Lower lobe of right lung (tissue), 2 donors: Measurements from ENCODE around the gene TOM1L2. TPM values are rescaled to one million over a fixed set of nuclear protein-coding genes. Genes with fewer than 3 reads are reported as not detected.

Experiments
- ATAC-seq, 2 donors: fragments of 200-7000 bp; cut with Tn5 transposase; one replicate each; pipeline ENCODE4 v1.9.1; 2020 to 2022; ENCODE audit warnings: mild to moderate bottlenecking in 2 of 2, moderate library complexity in 2 of 2
- DNase-seq: peaks from one replicate; pipeline ENCODE4 v3.0.0-alpha.2; 2020
- H3K27ac ChIP-seq: fragments of 200-600 bp; one replicate; pipeline ENCODE4 v1.8.0; 2022
- H3K27me3 ChIP-seq: fragments of 200-600 bp; one replicate; pipeline ENCODE4 v1.8.0; 2022; ENCODE audit warnings: low read depth
- H3K36me3 ChIP-seq: fragments of 200-600 bp; one replicate; pipeline ENCODE4 v1.8.0; 2022; ENCODE audit warnings: mild to moderate bottlenecking
- H3K4me1 ChIP-seq: fragments of 200-600 bp; one replicate; pipeline ENCODE4 v1.8.0; 2022
- H3K4me3 ChIP-seq: fragments of 200-600 bp; one replicate; pipeline ENCODE4 v1.8.0; 2022; ENCODE audit warnings: mild to moderate bottlenecking
- H3K9me3 ChIP-seq: fragments of 200-600 bp; one replicate; pipeline ENCODE4 v1.8.0; 2022
- intact Hi-C: fragments of 100-400 bp; cut with DNase I; formaldehyde crosslinking; loops from one replicate; pipeline ENCODE4 v1.11.0; 2022
- total RNA-seq: library from RNA; stranded (reverse); fragmentation: NEBNext Ultra II Directional; extraction: Animal tissue kit (Norgen Biotek cat#: 25700); gene quantifications from one replicate; pipeline ENCODE4 v1.2.1, GENCODE V29; 2021
- TF ChIP-seq, protein P1 (sequence below): fragments of 200-600 bp; IDR thresholded peaks from one replicate; pipeline ENCODE4 v1.8.0; 2022; ENCODE audit warnings: antibody characterized with exemption, mild to moderate bottlenecking
- donor health status: DM: no; HTN: yes; CAD: no; lungs with severe emphysema.

The TOM1L2 gene
- total RNA-seq, 1 donor from 2014 or later = 63.4 TPM

DNA sequence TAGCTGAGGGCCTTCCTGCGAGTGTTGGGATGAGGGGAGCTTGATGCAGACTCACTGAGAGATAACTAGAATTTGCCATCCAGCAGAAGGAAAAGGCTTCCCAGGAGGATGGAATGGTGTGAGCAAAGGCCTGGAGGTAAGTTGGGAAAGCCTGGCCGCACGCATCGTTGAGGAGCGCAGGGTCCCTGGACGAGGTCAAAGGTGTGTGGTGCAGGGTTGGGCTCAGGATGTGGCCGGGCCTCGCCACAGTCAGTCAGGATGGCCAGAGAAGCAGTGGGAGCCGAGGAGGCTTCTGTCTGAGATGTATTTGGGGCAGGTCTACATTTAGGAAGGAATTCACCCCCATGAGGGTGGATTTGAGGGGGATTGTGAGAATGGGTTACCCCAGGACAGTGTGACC, 16.9 kb upstream of the TOM1L2 start:
- TF ChIP-seq, protein P1, sequence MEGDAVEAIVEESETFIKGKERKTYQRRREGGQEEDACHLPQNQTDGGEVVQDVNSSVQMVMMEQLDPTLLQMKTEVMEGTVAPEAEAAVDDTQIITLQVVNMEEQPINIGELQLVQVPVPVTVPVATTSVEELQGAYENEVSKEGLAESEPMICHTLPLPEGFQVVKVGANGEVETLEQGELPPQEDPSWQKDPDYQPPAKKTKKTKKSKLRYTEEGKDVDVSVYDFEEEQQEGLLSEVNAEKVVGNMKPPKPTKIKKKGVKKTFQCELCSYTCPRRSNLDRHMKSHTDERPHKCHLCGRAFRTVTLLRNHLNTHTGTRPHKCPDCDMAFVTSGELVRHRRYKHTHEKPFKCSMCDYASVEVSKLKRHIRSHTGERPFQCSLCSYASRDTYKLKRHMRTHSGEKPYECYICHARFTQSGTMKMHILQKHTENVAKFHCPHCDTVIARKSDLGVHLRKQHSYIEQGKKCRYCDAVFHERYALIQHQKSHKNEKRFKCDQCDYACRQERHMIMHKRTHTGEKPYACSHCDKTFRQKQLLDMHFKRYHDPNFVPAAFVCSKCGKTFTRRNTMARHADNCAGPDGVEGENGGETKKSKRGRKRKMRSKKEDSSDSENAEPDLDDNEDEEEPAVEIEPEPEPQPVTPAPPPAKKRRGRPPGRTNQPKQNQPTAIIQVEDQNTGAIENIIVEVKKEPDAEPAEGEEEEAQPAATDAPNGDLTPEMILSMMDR = no peak
- intact Hi-C loops = no loop called here
- Histone ChIP-seq H3K27me3 (no peaks in the 10 kb centered on the region), H3K4me3 (no peak overlapping the region), H3K4me1 (no peaks in the 10 kb centered on the region), H3K27ac (no peak overlapping the region), H3K9me3 (no peaks in the 10 kb centered on the region), H3K36me3 (peaks cover 7% of the 10 kb centered on the region)
- DNase-seq = no peak
- ATAC-seq = no peak

DNA sequence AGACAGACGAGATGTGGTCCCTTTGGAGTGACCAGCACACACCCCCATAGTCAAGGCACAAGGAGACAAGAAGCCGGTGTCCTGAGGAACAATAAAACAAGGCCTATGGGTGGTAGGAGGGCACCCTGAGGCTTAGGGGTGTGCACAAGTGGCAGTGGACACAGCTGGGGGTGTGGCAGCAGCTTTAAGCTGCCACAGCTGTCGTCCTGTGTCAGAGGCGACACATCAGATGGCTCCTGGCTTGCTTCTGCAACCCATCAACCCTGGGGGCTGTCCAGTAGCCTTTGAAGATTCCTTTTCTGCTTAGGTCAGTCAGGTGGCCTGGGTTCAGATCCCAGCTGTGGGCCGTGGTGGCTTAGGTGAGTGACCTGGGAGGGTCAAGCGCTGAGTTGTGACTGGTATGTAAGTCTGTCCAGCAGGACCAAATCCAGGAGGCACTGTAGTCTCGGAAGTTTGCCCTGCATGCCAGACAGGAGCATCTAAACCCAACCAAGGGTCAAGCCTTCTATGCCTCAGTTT, 16.3 kb upstream of the TOM1L2 start:
- Histone ChIP-seq H3K9me3 (no peaks in the 10 kb centered on the region), H3K27ac (no peak overlapping the region), H3K4me3 (no peak overlapping the region), H3K27me3 (no peaks in the 10 kb centered on the region), H3K4me1 (no peaks in the 10 kb centered on the region), H3K36me3 (peaks cover 7% of the 10 kb centered on the region)
- TF ChIP-seq, protein P1 = no peak
- no peak for DNase-seq
- no peak for ATAC-seq
- intact Hi-C loops = no loop called here

DNA sequence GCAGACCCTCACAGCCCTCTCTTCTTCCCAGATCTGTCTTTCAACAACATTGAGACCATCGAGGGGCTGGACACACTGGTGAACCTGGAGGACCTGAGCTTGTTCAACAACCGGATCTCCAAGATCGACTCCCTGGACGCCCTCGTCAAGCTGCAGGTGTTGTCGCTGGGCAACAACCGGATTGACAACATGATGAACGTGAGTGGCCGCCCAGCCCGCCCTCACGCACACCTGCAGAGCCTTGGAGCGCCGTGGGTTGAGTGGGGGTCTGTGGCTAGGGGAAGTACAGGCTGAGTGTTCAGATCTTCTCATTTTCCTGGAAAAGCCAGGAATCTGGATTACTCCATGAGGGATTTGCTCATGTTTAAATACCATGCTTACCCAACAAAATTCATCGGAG, 15.7 kb upstream of the TOM1L2 start:
- TF ChIP-seq, protein P1 = no peak
- no peaks in the 10 kb centered on the region for H3K9me3 ChIP-seq
- ATAC-seq = no peak
- H3K27me3 ChIP-seq = no peaks in the 10 kb centered on the region
- peaks cover 7% of the 10 kb centered on the region for H3K36me3 ChIP-seq
- no peaks in the 10 kb centered on the region for H3K4me1 ChIP-seq
- no peak for DNase-seq
- intact Hi-C loops = no loop called here
- H3K4me3 ChIP-seq = no peak overlapping the region
- no peak overlapping the region for H3K27ac ChIP-seq

DNA sequence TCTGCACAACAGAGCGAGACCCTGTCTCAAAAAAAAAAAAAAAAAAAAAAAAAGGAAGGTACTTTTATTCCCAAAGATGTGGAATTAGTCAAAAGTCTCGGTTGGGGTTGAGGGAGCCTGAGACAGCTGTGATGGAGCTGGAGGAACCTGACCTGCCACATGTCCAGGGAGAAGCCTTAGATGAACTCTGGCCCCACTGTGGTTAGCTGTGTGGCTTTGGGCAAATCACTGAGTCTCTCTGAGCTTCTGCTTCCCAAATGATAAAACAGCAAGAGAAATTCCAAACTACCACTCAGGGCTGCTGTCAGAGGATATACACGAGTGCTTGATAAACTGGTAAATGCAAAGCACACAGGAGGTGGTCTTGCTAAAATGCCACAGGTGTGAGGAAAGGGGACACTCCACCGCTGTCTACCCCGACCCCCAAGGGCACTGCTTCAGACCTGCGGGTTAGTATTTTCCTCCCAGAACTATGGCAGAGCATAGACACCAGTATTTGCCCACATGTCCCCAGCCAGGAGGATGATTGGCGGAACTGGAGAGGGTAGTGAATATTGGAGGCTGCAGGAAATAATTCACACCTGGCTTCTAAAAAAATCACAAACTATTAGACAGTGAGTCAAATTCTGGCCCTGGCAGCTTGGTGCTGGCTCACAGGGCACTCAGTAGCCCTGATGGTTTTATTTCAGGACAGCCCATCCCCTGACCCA, 15.1 kb upstream of the TOM1L2 start:
- Histone ChIP-seq H3K27ac (no peak overlapping the region), H3K9me3 (no peaks in the 10 kb centered on the region), H3K36me3 (peaks cover 7% of the 10 kb centered on the region), H3K27me3 (no peaks in the 10 kb centered on the region), H3K4me1 (no peaks in the 10 kb centered on the region), H3K4me3 (no peak overlapping the region)
- TF ChIP-seq, protein P1 = no peak
- intact Hi-C loops = no loop called here
- DNase-seq (no peak), ATAC-seq (no peak)

DNA sequence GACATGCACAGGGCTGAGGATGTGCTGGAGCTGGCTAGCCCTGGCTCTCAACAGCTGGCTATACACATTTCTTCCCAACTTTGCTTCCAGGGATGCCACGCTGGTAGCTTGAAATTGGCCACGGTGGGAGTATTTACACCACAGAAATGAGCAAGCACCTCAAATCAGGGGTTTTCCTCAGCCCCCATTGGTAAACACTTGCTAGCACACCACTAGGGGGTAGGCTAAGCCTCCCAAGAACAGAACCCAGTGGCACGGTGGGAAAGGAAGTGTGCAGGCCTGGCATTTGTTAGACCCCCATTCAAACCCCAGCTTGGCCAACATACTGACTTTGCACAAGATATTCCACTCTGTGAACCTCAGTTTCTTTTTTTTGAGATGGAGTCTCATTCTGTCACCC, 13.4 kb upstream of the TOM1L2 start:
- no peaks in the 10 kb centered on the region for H3K4me1 ChIP-seq

More for the DNA sequence above, 13.4 kb upstream of the TOM1L2 start:
- Histone ChIP-seq H3K27ac (no peak overlapping the region), H3K4me3 (no peak overlapping the region), H3K9me3 (no peaks in the 10 kb centered on the region), H3K36me3 (peaks cover 7% of the 10 kb centered on the region), H3K27me3 (no peaks in the 10 kb centered on the region)
- DNase-seq (no peak), ATAC-seq (no peak)
- intact Hi-C loops = no loop called here
- TF ChIP-seq, protein P1 = no peak
